GM12865 (cell line): ENCODE results near the gene POLR2J.

Experiments used
- DNase-seq: peaks from one replicate; pipeline ENCODE4 v3.0.0; 2010; ENCODE audit warnings: low read depth
- H3K4me3 ChIP-seq: 2 replicates; pipeline ENCODE4 v1.5.1; 2011; ENCODE audit warnings: mild to moderate bottlenecking, low read depth, low read length, control low read depth
- CTCF ChIP-seq: IDR thresholded peaks from 2 replicates; pipeline ENCODE4 v1.5.1; 2011; ENCODE audit warnings: low read length, control low read depth, low read depth, inconsistent platforms; ENCODE audit not compliant: insufficient read depth; ENCODE audit errors: missing control alignments

The POLR2J gene

DNA sequence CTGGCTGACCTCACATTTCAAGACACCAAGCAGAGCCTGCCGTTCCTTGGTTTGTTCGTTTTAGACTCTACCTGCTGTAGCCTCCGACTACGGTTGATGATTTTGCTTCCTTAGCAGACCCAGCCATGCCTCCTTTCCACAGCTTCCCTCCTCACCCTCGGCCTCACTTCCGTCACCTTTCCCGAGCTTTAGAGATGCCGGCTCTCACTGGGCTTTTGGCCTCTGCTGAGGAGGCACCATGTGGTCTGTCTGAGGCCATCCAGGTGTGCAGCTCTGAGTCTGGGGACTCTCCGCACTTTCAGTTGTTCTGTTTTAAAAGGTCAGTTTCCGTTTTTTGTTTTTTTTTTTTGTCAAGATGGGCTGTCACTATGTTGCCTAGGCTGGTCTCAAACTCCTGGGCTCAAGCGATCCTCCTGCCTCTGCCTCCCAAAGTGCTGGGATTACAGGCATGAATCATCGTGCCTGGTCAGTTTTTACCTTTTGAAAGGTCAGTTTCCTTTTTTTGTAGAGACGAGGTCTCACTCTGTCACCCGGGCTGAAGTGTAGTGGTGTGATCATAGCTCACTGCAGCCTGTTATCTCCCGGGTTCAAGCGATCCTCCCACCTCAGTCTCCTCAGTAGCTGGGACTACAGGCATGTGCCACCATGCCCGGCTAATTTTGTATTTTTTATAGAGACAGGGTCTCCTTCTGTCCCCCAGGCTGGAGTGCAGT is 33.6 kb downstream of the POLR2J start:
- no peak for TF ChIP-seq CTCF
- peak overlapping the region; percentile 50 for H3K4me3 ChIP-seq
- DNase-seq, result peak; percentile 92

- no peak for TF ChIP-seq CTCF
- DNase-seq, result no peak
These were observed 38.5 kb downstream of the POLR2J start for GRCh38 chr7:102439963-102440795.

GRCh38 chr7:102436118-102436517 is 42.6 kb downstream of the POLR2J start:
- no peak overlapping the region for H3K4me3 ChIP-seq
- no peak for TF ChIP-seq CTCF
- DNase-seq, result no peak

More at GRCh38 chr7:102439963-102440795, 38.5 kb downstream of the POLR2J start:
- no peak overlapping the region for H3K4me3 ChIP-seq

GRCh38 chr7:102434039-102434486 is 44.7 kb downstream of the POLR2J start:
- no peak for DNase-seq
- no peak for TF ChIP-seq CTCF
- peak overlapping the region; percentile 88 for H3K4me3 ChIP-seq

DNA sequence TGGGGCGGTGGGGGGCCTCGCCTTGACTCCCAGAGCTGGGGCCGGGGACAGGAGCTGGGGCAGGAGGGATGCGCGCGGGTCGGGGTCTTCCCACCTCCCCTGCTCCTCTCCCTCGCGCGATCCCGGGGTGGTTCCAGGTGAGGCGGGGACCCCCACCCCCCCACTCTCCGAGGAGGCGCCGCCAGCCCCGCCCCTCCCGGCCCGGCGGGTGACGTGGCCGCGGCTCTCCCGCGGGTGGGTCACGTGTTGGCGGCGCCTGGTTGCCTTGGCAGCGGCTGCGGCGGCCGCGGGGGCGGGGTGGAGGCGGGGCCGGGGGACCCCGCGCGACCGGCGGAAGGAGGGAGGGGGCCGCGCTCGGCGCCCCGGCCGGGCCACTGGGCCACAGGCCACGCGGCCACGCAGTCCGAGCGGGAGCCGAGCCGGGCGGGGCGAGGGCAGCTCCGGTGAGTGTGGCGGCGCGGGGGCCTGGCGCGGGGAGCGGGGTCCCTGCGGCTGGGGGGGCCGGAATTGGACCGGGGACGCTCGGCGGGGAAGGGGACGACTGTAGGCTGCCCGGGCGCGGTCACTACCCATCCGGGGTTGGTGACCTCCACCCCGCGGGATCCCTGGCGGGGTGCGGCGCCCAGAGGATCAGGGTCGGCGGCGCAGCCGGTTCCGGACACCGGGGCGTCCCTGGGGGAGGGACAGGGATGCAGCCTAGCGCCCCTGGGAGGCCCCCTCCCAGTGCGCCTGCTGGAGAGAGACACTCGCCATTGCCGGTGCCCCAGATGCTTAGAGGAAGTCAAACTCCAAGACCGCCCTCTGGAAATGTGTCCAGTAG is 45.3 kb downstream of the POLR2J start, which contains the start of gene ORAI2:
Gene ORAI2, plus strand, starts transcription at position 357 of the 820 bp plus-strand sequence. CDS start 5,382 bp downstream, outside the sequence.
- TF ChIP-seq CTCF, result no peak
- peak; percentile 88 for DNase-seq

GRCh38 chr7:102432442-102433218 is 46.1 kb downstream of the POLR2J start:
- no peak for TF ChIP-seq CTCF
- H3K4me3 ChIP-seq, result peak overlapping the region; percentile 72
- DNase-seq, result peak; percentile 68

More for the DNA sequence above, 45.3 kb downstream of the POLR2J start, which contains the start of gene ORAI2:
- H3K4me3 ChIP-seq, result peak within 1 kb of the TSS; percentile 88
